Kidney tubule cell (primary cell): ENCODE data around the gene ADGRG6.
"Not testable (repeated sequence)": the region's sequence is repeated elsewhere in the genome, so short reads cannot be mapped to it uniquely, and the experiment has no call there.

Experiments used
- DNase-seq: peaks from one replicate; pipeline ENCODE4 v3.0.0-alpha.2; 2018; ENCODE audit warnings: low spot score

ADGRG6 gene

GRCh38 chr6:142444881-142445301 lies 143.1 kb downstream of the ADGRG6 start:
- no peak for DNase-seq

GRCh38 chr6:142446168-142446567 lies 144.4 kb downstream of the ADGRG6 start:
- no peak for DNase-seq

GRCh38 chr6:142446576-142446975 lies 144.8 kb downstream of the ADGRG6 start:
- no peak for DNase-seq

- no peak for DNase-seq
Measured at GRCh38 chr6:142448091-142448729, 146.4 kb downstream of the ADGRG6 start.

- not testable (repeated sequence) for DNase-seq
Measured at GRCh38 chr6:142450856-142451255, 149.0 kb downstream of the ADGRG6 start.

- no peak for DNase-seq
Measured at GRCh38 chr6:142452993-142453392, 151.2 kb downstream of the ADGRG6 start.

- DNase-seq, result not testable (repeated sequence)
Measured at GRCh38 chr6:142454196-142454595, 152.4 kb downstream of the ADGRG6 start.

- not testable (repeated sequence) for DNase-seq
Measured at GRCh38 chr6:142454848-142455247, 153.0 kb downstream of the ADGRG6 start.

- DNase-seq, result no peak
Measured at GRCh38 chr6:142455957-142456589, 154.3 kb downstream of the ADGRG6 start.

- no peak for DNase-seq
Measured at GRCh38 chr6:142457638-142458406, 156.0 kb downstream of the ADGRG6 start.

GRCh38 chr6:142458836-142459235 lies 157.0 kb downstream of the ADGRG6 start:
- no peak for DNase-seq

GRCh38 chr6:142459271-142459670 lies 157.5 kb downstream of the ADGRG6 start:
- no peak for DNase-seq

- DNase-seq, result no peak
Measured at GRCh38 chr6:142462260-142462659, 160.5 kb downstream of the ADGRG6 start.

GRCh38 chr6:142463988-142464387 lies 162.2 kb downstream of the ADGRG6 start:
- DNase-seq, result no peak

- DNase-seq, result no peak
Measured at GRCh38 chr6:142469220-142469619, 167.4 kb downstream of the ADGRG6 start.

- DNase-seq, result no peak
Measured at GRCh38 chr6:142470421-142470820, 168.6 kb downstream of the ADGRG6 start.

- DNase-seq, result peak; percentile 79
Measured at GRCh38 chr6:142474531-142475289, 172.9 kb downstream of the ADGRG6 start.

GRCh38 chr6:142476452-142476851 lies 174.6 kb downstream of the ADGRG6 start:
- no peak for DNase-seq

- peak; percentile 79 for DNase-seq
Measured at GRCh38 chr6:142478117-142478516, 176.3 kb downstream of the ADGRG6 start.

GRCh38 chr6:142481466-142481865 lies 179.7 kb downstream of the ADGRG6 start:
- DNase-seq, result peak; percentile 63

- peak; percentile 11 for DNase-seq
Measured at GRCh38 chr6:142482249-142482648, 180.4 kb downstream of the ADGRG6 start.

GRCh38 chr6:142482974-142483373 lies 181.2 kb downstream of the ADGRG6 start:
- DNase-seq, result no peak
